Choroid plexus epithelial cell (primary cell): ENCODE results near the gene EDC3.
A peak's percentile ranks its signal among the peaks of the same experiment; 100 is the strongest.

ENCODE experiments used
- DNase-seq: peaks from one replicate; pipeline ENCODE4 v3.0.0-alpha.2; 2010; ENCODE audit warnings: low read depth
- H3K4me3 ChIP-seq: 2 replicates; pipeline ENCODE4 v1.5.1; 2011; ENCODE audit warnings: low read depth, mild to moderate bottlenecking, control low read depth, low read length, moderate library complexity
- TF ChIP-seq, protein P1 (sequence below): conservative IDR thresholded peaks from 2 replicates; pipeline ENCODE4 v1.5.1; 2011; ENCODE audit warnings: low read depth, mild to moderate bottlenecking, control low read depth, inconsistent platforms, low read length, moderate library complexity

The EDC3 gene

DNA sequence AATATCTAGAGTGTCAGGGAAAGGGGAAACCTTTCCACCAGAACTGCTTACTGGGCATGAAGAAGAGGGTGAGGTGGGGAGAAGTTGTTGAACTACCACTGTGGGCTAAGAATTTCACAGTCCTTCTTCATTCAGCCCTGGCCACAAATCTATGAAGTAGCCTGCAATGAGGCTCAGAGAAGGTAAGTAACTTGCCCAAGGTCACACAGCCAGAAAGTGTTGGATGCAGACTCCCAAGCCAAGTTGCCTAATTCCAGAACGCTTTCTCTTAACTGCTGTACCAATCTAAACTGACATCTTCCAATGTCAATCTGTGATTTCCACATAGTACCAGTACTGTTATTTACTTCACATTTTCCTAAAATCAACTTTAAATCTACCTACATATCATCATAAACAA lies 27.4 kb upstream of the EDC3 start:
- no peak overlapping the region for H3K4me3 ChIP-seq
- TF ChIP-seq, protein P1, sequence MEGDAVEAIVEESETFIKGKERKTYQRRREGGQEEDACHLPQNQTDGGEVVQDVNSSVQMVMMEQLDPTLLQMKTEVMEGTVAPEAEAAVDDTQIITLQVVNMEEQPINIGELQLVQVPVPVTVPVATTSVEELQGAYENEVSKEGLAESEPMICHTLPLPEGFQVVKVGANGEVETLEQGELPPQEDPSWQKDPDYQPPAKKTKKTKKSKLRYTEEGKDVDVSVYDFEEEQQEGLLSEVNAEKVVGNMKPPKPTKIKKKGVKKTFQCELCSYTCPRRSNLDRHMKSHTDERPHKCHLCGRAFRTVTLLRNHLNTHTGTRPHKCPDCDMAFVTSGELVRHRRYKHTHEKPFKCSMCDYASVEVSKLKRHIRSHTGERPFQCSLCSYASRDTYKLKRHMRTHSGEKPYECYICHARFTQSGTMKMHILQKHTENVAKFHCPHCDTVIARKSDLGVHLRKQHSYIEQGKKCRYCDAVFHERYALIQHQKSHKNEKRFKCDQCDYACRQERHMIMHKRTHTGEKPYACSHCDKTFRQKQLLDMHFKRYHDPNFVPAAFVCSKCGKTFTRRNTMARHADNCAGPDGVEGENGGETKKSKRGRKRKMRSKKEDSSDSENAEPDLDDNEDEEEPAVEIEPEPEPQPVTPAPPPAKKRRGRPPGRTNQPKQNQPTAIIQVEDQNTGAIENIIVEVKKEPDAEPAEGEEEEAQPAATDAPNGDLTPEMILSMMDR: no peak
- no peak for DNase-seq

DNA sequence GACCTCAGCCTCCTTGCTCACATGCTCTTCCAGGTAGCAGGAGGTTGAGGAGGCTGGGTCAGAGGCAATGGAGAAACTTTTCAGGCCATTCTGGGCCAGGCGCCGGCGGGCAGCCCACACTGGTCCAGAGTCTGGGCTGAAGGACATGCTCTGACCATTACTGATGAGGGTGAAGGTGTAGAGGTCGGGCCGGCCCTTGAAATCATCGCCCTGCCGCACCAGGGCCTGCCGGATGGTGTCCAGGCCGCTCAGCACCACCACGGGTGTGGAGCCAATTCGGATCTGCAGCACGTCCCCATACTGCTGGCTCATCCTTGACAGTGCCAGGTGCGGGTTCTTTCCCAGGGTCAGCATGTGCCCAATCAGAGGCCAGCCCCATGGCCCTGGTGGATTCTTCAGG lies 26.8 kb upstream of the EDC3 start:
- no peak for DNase-seq
- H3K4me3 ChIP-seq: no peak overlapping the region
- TF ChIP-seq, protein P1: no peak

DNA sequence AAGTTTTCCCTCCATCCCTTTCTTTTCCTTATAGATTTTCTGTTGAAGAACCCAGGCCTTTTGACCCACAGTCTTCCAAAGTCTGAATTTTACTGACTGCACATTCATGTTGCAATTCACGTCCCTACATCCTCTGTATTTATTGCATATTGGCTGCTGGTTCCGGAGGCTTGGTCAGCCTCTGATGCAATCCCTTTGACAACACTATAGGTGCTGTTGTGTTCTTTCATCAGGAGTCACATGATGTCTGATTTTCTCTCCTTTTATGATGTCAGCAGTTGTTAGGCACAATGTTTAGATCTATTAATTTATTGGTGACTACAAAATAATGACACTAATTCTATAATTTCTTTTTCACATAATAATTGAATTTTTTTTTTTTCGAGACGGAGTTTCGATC lies 20.8 kb upstream of the EDC3 start:
- no peak overlapping the region for H3K4me3 ChIP-seq

DNA sequence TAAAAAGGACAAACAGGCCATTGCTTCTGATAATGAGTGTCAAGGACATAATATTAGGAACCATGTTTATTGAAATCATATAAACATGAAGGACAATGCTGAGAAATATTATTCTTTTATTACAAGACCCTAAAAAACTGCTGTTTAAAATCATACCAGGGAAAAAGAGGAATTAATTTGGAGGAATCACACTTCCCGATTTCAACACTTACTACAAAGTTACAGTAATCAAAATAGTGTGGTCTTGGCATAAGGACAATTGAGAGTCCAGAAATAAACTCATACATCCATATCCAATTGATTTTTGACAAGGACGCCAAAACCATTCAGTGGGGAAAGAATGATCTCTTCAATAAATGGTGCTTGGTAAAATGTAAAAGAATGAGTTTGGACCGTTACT lies 16.5 kb upstream of the EDC3 start:
- no peak for DNase-seq
- no peak overlapping the region for H3K4me3 ChIP-seq
- TF ChIP-seq, protein P1: no peak

More for the DNA sequence above, 20.8 kb upstream of the EDC3 start:
- DNase-seq: peak; percentile 8
- TF ChIP-seq, protein P1: no peak

DNA sequence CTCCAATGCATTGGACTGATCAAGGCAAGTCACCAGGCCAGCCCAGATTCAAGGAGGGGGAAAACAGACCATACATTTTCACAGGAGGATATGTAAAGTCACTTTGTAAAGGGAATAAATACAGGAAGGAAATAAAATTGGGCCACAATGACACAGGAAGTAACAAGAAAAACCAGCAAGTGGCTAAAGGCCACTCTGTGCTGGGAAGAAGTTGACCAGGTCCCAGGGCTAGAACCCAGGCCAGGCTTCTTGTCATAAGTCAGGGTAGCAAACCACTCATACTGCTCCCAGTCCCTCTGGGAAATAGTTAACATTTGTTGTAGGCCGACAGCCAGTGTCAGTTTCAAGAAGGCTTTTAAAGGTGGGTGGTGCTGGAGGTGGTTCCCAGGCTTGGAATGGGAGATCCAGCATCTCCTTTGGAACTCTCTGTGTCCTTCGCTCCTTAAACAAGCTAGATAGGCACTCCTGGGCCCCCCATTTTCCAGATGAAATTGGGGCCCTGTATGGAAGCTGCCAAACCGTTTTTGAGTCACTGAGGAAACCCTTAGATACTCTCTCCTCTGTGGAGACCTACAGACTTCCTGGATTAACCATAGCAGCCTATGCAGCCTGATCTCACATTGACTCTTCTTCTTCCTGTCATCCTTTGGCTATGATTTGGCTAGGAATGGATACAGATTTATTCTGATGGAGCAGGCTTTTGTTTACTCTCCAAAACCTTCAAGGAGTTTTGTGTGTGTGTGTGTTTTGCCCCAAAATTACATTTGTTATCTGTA lies 14.7 kb upstream of the EDC3 start:
- no peak for DNase-seq
- TF ChIP-seq, protein P1: no peak
- no peak overlapping the region for H3K4me3 ChIP-seq

DNA sequence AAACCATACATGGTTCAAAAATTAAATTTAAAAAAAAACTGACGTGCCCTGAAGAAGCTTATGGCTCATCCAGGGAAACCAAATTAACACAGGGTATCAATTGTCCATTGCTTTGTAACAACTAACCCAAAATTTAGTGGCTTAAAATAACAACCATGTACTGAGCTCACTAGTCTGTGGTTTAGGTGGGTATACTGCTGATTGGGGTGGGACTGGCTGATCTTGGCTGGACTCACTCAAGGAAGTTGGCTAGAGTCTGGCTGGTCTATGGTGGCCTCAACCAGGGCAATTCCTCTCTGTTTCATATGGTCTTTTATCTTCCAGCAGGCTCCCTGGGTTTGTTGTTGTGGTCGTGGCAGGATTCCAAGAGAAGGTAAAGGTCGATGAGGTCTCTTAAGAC lies 14.1 kb upstream of the EDC3 start:
- TF ChIP-seq, protein P1: no peak
- DNase-seq: no peak
- no peak overlapping the region for H3K4me3 ChIP-seq

DNA sequence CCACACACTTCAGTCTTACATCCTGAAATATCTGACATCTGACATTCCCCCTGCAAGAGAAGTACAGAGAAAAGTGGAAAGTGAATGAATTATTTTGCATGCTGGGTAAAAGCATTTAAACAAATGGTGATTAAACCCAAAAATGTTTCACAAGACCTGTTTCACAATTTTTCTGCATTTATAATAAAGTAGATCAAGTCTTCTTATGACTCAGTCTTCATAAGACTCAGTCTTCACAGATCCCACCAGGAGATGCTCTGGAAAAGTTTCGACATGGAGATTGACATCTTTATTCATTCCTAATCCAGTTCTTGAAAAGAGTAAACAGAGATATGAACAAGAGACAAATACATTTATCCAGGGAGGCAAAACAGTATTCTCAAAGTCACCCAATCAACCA lies 13.2 kb upstream of the EDC3 start:
- no peak overlapping the region for H3K4me3 ChIP-seq
- no peak for DNase-seq
- TF ChIP-seq, protein P1: no peak
